ENCODE results near the gene BSCL2. TPM values are rescaled to one million over a fixed set of nuclear protein-coding genes. Genes with fewer than 3 reads are reported as not detected.

The BSCL2 gene
- total RNA-seq, 1 experiment from 2014 or later = 97.2 TPM

DNA sequence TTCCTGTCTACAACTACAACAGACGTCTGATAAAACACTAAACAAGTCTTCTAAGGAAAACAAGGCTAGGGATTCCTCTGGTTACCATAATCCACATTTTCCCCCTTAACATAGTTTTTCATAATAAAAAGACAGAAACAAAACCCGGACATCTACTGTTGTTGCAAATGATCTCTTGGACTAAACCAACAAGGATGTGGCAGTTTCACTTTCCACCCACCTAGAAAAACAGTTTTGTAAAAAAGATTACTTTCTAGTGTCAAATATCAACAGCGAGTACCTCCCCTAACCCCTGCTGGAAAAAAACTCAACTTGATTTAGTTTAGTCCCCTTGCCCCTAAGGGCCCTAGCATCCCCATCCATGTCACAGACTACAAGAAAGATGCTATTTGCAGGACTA lies 5.6 kb upstream of the BSCL2 start:
- TF ChIP-seq FOXJ3 (CRISPR knock-in tag; IDR thresholded peaks at IDR 0.05; ENCODE audit: borderline replicate concordance) = no peak
- no peak for TF ChIP-seq ZNF317 (CRISPR knock-in tag; IDR thresholded peaks at IDR 0.05; ENCODE audit: borderline replicate concordance, low read depth)
- TF ChIP-seq IRF2 (CRISPR knock-in tag; IDR thresholded peaks at IDR 0.05; ENCODE audit: borderline replicate concordance, low read depth) = no peak
- no peak for TF ChIP-seq SOX15 (CRISPR knock-in tag; IDR thresholded peaks at IDR 0.05)
- TF ChIP-seq, protein P1, sequence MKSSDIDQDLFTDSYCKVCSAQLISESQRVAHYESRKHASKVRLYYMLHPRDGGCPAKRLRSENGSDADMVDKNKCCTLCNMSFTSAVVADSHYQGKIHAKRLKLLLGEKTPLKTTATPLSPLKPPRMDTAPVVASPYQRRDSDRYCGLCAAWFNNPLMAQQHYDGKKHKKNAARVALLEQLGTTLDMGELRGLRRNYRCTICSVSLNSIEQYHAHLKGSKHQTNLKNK (CRISPR knock-in tag; IDR thresholded peaks at IDR 0.05) = no peak
- TF ChIP-seq ZNF232 (CRISPR knock-in tag; IDR thresholded peaks at IDR 0.05) = no peak
- no peak for TF ChIP-seq NR3C1 (CRISPR knock-in tag; conservative IDR thresholded peaks at IDR 0.05; ENCODE audit: low read depth)
- TF ChIP-seq, protein P2, sequence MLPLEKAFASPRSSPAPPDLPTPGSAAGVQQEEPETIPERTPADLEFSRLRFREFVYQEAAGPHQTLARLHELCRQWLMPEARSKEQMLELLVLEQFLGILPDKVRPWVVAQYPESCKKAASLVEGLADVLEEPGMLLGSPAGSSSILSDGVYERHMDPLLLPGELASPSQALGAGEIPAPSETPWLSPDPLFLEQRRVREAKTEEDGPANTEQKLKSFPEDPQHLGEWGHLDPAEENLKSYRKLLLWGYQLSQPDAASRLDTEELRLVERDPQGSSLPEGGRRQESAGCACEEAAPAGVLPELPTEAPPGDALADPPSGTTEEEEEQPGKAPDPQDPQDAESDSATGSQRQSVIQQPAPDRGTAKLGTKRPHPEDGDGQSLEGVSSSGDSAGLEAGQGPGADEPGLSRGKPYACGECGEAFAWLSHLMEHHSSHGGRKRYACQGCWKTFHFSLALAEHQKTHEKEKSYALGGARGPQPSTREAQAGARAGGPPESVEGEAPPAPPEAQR (CRISPR knock-in tag; IDR thresholded peaks at IDR 0.05) = no peak
- TF ChIP-seq GTF2I (CRISPR knock-in tag; conservative IDR thresholded peaks at IDR 0.05) = no peak
- TF ChIP-seq, protein P3, sequence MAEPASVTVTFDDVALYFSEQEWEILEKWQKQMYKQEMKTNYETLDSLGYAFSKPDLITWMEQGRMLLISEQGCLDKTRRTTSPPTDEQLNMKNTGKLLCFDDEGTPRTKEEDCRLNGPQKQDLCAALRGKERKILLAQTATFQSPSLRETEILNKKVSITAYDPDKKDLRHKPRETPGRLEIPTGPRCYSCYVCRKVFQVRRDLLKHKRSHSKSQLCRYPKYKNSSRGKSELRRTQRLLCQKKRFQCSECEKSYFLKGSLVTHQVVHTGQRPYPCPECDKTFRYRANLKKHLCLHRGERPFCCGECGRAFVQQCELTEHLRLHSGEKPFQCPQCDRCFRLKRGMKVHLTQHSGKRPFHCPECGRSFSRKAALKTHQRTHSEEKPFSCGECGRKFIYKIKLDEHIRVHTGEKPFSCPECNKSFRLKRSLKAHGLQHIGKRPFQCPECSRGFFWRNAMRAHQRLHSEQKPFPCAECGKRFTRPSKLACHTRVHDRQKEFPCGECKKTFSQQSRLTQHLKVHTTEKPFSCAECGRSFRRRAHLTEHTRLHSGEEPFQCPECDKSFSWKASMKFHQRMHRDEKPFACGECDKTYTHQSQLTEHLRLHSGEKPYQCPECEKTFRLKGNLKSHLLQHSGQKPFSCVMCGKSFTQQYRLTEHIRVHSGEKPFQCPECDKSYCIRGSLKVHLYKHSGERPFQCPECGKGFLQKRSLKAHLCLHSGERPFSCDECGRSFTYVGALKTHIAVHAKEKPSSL (CRISPR knock-in tag; conservative IDR thresholded peaks at IDR 0.05) = no peak
- no peak for TF ChIP-seq NR1H2 (CRISPR knock-in tag; IDR thresholded peaks at IDR 0.05)
- no peak for TF ChIP-seq FOXK1 (CRISPR knock-in tag; IDR thresholded peaks at IDR 0.05)
- no peak for TF ChIP-seq PRRX2 (CRISPR knock-in tag; IDR thresholded peaks at IDR 0.05)
- TF ChIP-seq SMAD3 (CRISPR knock-in tag; IDR thresholded peaks at IDR 0.05; ENCODE audit: borderline replicate concordance) = no peak
- TF ChIP-seq RELA (CRISPR knock-in tag; IDR thresholded peaks at IDR 0.05; ENCODE audit: borderline replicate concordance) = no peak
- TF ChIP-seq, protein P4, sequence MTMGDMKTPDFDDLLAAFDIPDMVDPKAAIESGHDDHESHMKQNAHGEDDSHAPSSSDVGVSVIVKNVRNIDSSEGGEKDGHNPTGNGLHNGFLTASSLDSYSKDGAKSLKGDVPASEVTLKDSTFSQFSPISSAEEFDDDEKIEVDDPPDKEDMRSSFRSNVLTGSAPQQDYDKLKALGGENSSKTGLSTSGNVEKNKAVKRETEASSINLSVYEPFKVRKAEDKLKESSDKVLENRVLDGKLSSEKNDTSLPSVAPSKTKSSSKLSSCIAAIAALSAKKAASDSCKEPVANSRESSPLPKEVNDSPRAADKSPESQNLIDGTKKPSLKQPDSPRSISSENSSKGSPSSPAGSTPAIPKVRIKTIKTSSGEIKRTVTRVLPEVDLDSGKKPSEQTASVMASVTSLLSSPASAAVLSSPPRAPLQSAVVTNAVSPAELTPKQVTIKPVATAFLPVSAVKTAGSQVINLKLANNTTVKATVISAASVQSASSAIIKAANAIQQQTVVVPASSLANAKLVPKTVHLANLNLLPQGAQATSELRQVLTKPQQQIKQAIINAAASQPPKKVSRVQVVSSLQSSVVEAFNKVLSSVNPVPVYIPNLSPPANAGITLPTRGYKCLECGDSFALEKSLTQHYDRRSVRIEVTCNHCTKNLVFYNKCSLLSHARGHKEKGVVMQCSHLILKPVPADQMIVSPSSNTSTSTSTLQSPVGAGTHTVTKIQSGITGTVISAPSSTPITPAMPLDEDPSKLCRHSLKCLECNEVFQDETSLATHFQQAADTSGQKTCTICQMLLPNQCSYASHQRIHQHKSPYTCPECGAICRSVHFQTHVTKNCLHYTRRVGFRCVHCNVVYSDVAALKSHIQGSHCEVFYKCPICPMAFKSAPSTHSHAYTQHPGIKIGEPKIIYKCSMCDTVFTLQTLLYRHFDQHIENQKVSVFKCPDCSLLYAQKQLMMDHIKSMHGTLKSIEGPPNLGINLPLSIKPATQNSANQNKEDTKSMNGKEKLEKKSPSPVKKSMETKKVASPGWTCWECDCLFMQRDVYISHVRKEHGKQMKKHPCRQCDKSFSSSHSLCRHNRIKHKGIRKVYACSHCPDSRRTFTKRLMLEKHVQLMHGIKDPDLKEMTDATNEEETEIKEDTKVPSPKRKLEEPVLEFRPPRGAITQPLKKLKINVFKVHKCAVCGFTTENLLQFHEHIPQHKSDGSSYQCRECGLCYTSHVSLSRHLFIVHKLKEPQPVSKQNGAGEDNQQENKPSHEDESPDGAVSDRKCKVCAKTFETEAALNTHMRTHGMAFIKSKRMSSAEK (CRISPR knock-in tag; IDR thresholded peaks at IDR 0.05; ENCODE audit: borderline replicate concordance) = no peak
- TF ChIP-seq, protein P5, sequence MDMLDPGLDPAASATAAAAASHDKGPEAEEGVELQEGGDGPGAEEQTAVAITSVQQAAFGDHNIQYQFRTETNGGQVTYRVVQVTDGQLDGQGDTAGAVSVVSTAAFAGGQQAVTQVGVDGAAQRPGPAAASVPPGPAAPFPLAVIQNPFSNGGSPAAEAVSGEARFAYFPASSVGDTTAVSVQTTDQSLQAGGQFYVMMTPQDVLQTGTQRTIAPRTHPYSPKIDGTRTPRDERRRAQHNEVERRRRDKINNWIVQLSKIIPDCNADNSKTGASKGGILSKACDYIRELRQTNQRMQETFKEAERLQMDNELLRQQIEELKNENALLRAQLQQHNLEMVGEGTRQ (CRISPR knock-in tag; IDR thresholded peaks at IDR 0.05) = no peak
- no peak overlapping the region for H3K27ac Mint-ChIP-seq
- H3K4me1 Mint-ChIP-seq = peaks cover 44% of the 10 kb centered on the region
- H3K4me3 Mint-ChIP-seq = no peak overlapping the region
- POLR2A ChIA-PET = no interaction called here
- peaks cover 65% of the 10 kb centered on the region for H3K36me3 Mint-ChIP-seq
- CTCF ChIA-PET = interaction anchor here (1.0 kb wide), 1 partner anchor 14 kb away, joined by 3 read pairs; the partner anchor contains the start of gene HNRNPUL2
- no peaks in the 10 kb centered on the region for H3K27me3 Mint-ChIP-seq (ENCODE audit: low read depth)
- ATAC-seq = no peak
- DNase-seq (ENCODE audit: low spot score) = no peak
- H3K9me3 Mint-ChIP-seq = no peaks in the 10 kb centered on the region
